ENCODE results near the gene STEAP1B.
"Not testable (repeated sequence)": the region's sequence is repeated elsewhere in the genome, so short reads cannot be mapped to it uniquely, and the experiment has no call there.

The STEAP1B gene

DNA sequence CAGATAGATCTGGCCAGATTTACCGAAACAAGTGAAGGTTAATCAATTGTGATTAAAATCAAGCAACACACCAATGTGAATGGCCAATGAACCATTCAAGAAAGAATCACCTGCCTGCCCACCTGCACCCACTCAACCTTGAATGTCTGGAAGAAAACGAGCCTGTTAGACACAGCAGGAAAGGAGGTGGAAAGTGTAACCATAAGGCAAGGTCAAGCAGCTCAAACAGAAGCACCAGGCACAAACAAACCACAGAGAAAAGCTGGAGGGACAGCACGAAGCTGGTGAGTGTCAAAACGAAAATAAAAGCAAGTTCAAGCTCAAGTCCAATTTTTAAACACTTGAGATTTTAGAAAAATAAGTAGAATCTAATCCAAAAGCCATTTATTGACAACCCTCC is 64.9 kb downstream of the STEAP1B start:
- Histone ChIP-seq H3K27me3 (ENCODE audit: insufficient read depth, poor library complexity, severe bottlenecking) (no peaks in the 10 kb centered on the region), H3K36me3 (ENCODE audit: low read depth) (no peaks in the 10 kb centered on the region), H3K4me3 (ENCODE audit: severe bottlenecking) (no peak overlapping the region), H3K27ac (ENCODE audit: poor library complexity, severe bottlenecking) (no peak overlapping the region), H3K9me3 (ENCODE audit: severe bottlenecking) (no peaks in the 10 kb centered on the region), H3K4me1 (ENCODE audit: insufficient read depth, poor library complexity, severe bottlenecking) (peaks cover 30% of the 10 kb centered on the region)
- no peak for ATAC-seq (ENCODE audit: low read depth)
- TF ChIP-seq, protein P1, sequence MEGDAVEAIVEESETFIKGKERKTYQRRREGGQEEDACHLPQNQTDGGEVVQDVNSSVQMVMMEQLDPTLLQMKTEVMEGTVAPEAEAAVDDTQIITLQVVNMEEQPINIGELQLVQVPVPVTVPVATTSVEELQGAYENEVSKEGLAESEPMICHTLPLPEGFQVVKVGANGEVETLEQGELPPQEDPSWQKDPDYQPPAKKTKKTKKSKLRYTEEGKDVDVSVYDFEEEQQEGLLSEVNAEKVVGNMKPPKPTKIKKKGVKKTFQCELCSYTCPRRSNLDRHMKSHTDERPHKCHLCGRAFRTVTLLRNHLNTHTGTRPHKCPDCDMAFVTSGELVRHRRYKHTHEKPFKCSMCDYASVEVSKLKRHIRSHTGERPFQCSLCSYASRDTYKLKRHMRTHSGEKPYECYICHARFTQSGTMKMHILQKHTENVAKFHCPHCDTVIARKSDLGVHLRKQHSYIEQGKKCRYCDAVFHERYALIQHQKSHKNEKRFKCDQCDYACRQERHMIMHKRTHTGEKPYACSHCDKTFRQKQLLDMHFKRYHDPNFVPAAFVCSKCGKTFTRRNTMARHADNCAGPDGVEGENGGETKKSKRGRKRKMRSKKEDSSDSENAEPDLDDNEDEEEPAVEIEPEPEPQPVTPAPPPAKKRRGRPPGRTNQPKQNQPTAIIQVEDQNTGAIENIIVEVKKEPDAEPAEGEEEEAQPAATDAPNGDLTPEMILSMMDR (IDR thresholded peaks at IDR 0.05; ENCODE audit: poor library complexity, severe bottlenecking): no peak
- DNase-seq (ENCODE audit: low spot score): no peak

DNA sequence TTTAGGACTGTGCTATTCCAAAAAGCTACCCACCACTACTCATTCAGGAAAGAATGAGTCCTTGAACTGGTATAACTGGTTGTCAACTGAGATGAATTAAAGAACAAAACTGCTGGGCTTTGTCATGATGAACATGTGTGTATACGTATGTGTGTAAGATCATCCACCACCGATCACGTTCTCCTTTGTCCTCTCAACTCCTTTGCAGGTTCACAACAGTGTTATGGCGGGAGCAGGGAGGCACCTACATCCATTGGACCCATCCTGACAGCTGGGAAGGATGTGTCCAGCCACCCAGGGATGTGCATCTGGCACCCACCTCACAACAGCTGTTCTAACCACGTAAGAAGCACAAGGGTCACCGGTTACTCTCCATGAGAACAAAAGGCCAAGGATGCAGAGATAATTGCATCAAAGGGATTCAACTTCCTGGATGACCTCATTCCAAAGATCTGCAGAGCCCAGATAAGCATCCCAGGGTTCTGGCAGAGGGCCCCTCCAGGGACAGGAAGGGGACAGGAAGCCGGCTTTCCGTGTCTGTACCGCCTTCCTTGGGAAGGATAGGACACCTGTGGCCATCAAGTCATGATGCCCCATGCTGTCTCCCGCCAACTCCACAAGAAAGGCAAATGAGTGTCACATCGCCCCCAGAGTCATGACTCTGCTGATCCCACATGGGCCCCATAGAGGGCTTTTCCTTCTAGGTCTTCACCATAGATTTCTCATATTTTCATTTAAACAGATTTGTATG is 66.1 kb downstream of the STEAP1B start:
- H3K36me3 ChIP-seq (ENCODE audit: low read depth): no peaks in the 10 kb centered on the region
- peak; percentile 9 for ATAC-seq (ENCODE audit: low read depth)

DNA sequence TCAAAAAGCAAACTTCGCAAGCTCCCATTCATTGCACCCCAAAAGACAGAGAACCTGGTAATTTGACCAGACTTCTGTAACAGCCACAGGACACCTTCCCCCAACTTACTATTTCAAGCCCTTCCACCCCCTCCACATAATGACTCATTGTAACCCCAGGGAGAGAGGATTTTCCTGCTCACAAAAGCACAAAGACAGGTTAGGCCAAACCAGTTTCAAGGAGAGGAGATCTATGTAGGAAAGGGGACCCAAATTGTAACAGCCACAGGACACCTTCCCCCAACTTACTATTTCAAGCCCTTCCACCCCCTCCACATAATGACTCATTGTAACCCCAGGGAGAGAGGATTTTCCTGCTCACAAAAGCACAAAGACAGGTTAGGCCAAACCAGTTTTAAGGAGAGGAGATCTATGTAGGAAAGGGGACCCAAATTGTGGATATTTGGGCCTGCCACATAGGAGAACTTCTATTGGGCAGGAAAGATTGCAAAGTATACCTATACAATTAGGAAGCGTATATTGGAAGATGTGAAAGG is 66.8 kb downstream of the STEAP1B start:
- Histone ChIP-seq H3K4me1 (ENCODE audit: insufficient read depth, poor library complexity, severe bottlenecking) (peaks cover 44% of the 10 kb centered on the region), H3K27ac (ENCODE audit: poor library complexity, severe bottlenecking) (peak overlapping the region; percentile 66)
- not testable (repeated sequence) for H3K27me3 ChIP-seq (ENCODE audit: insufficient read depth, poor library complexity, severe bottlenecking); H3K4me3 ChIP-seq (ENCODE audit: severe bottlenecking); H3K9me3 ChIP-seq (ENCODE audit: severe bottlenecking); H3K36me3 ChIP-seq (ENCODE audit: low read depth); DNase-seq (ENCODE audit: low spot score)
- ATAC-seq (ENCODE audit: low read depth): peak; percentile 48

More for the DNA sequence above, 66.1 kb downstream of the STEAP1B start:
- H3K9me3 ChIP-seq (ENCODE audit: severe bottlenecking): no peaks in the 10 kb centered on the region
- H3K27me3 ChIP-seq (ENCODE audit: insufficient read depth, poor library complexity, severe bottlenecking): no peaks in the 10 kb centered on the region
- no peak for DNase-seq (ENCODE audit: low spot score)
- H3K27ac ChIP-seq (ENCODE audit: poor library complexity, severe bottlenecking): peak overlapping the region; percentile 66
- peaks cover 42% of the 10 kb centered on the region for H3K4me1 ChIP-seq (ENCODE audit: insufficient read depth, poor library complexity, severe bottlenecking)
- no peak overlapping the region for H3K4me3 ChIP-seq (ENCODE audit: severe bottlenecking)
- TF ChIP-seq, protein P1 (IDR thresholded peaks at IDR 0.05; ENCODE audit: poor library complexity, severe bottlenecking): no peak

DNA sequence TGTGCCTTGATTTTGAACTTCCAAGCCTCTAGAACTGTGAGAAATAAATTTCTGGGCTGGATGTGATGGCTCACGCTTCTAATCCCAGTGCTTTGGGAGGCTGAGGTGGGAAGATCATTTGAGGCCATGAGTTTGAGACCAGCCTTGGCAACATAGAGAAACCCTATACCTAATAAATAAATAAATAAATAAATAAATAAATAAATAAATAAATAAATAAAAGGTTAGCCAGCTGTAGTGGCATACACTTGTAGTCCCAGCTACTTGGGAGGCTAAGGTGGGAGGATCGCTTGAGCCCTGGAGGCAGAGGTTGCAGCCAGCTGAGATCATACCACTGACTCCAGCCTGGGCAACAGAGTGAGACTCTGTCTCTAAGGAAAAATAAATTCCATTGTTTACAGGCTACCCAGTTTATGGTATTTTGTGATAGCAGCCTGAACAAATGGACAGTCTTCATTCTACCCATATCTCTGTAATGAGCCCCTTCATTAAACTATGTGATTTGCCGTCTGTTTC is 67.7 kb downstream of the STEAP1B start:
- Histone ChIP-seq H3K36me3 (ENCODE audit: low read depth) (no peaks in the 10 kb centered on the region), H3K9me3 (ENCODE audit: severe bottlenecking) (no peaks in the 10 kb centered on the region), H3K4me1 (ENCODE audit: insufficient read depth, poor library complexity, severe bottlenecking) (peaks cover 44% of the 10 kb centered on the region), H3K27ac (ENCODE audit: poor library complexity, severe bottlenecking) (peak overlapping the region; percentile 66), H3K27me3 (ENCODE audit: insufficient read depth, poor library complexity, severe bottlenecking) (no peaks in the 10 kb centered on the region), H3K4me3 (ENCODE audit: severe bottlenecking) (no peak overlapping the region)
- DNase-seq (ENCODE audit: low spot score): no peak
- ATAC-seq (ENCODE audit: low read depth): no peak
- TF ChIP-seq, protein P1 (IDR thresholded peaks at IDR 0.05; ENCODE audit: poor library complexity, severe bottlenecking): no peak

DNA sequence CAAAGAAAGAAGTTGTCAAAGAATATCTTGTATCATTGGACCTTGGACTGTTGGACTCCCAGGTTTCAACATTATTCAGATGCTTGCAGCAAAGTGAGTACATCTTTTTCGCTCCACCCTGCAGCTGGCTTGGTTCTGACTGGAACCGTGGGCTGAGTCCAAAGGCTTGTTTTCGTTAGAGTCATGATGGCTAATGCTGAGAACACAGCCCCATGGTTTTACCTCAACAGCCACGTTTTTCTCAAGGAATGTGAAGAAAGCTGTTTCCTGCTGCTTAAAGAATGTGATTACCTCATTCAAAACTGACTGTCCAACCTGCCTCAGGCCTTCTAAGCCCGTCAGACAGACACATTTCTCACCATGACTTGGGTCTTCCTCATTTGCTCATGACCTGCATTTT is 69.5 kb downstream of the STEAP1B start:
- TF ChIP-seq, protein P1 (IDR thresholded peaks at IDR 0.05; ENCODE audit: poor library complexity, severe bottlenecking): no peak
- no peak overlapping the region for H3K4me3 ChIP-seq (ENCODE audit: severe bottlenecking)
- H3K9me3 ChIP-seq (ENCODE audit: severe bottlenecking): no peaks in the 10 kb centered on the region
- ATAC-seq (ENCODE audit: low read depth) (peak; percentile 60), DNase-seq (ENCODE audit: low spot score) (no peak)
- H3K27ac ChIP-seq (ENCODE audit: poor library complexity, severe bottlenecking): peak overlapping the region; percentile 84
- no peaks in the 10 kb centered on the region for H3K27me3 ChIP-seq (ENCODE audit: insufficient read depth, poor library complexity, severe bottlenecking)
- peaks cover 44% of the 10 kb centered on the region for H3K4me1 ChIP-seq (ENCODE audit: insufficient read depth, poor library complexity, severe bottlenecking)
- H3K36me3 ChIP-seq (ENCODE audit: low read depth): no peaks in the 10 kb centered on the region

Measured in RWPE2 (cell line).